T-helper 22 cell (primary cell): Measurements from ENCODE around the gene VCL.
"Not testable (repeated sequence)": the region's sequence is repeated elsewhere in the genome, so short reads cannot be mapped to it uniquely, and the experiment has no call there.

Experiments used
- DNase-seq: peaks from one replicate; pipeline ENCODE4 v3.0.0-alpha.2; 2020; ENCODE audit warnings: low read depth

Gene VCL

GRCh38 chr10:74006269-74006668 lies 8.4 kb downstream of the VCL start:
- DNase-seq = no peak

- no peak for DNase-seq
These were observed 10.4 kb downstream of the VCL start for GRCh38 chr10:74008212-74008731.

GRCh38 chr10:74011017-74011416 lies 13.1 kb downstream of the VCL start:
- no peak for DNase-seq

GRCh38 chr10:74011770-74012169 lies 13.9 kb downstream of the VCL start:
- no peak for DNase-seq

GRCh38 chr10:74012480-74012879 lies 14.6 kb downstream of the VCL start:
- DNase-seq = no peak

GRCh38 chr10:74013004-74013403 lies 15.1 kb downstream of the VCL start:
- no peak for DNase-seq

- not testable (repeated sequence) for DNase-seq
These were observed 16.7 kb downstream of the VCL start for GRCh38 chr10:74014574-74014973.

GRCh38 chr10:74018241-74018640 lies 20.3 kb downstream of the VCL start:
- no peak for DNase-seq

- no peak for DNase-seq
These were observed 23.5 kb downstream of the VCL start for GRCh38 chr10:74021248-74022055.

- no peak for DNase-seq
These were observed 25.2 kb downstream of the VCL start for GRCh38 chr10:74022926-74023629.

GRCh38 chr10:74024600-74024999 lies 26.7 kb downstream of the VCL start:
- no peak for DNase-seq

- DNase-seq = no peak
These were observed 27.6 kb downstream of the VCL start for GRCh38 chr10:74025380-74025978.

- no peak for DNase-seq
These were observed 28.6 kb downstream of the VCL start for GRCh38 chr10:74026428-74027015.

GRCh38 chr10:74027702-74028101 lies 29.8 kb downstream of the VCL start:
- no peak for DNase-seq

- DNase-seq = no peak
These were observed 32.0 kb downstream of the VCL start for GRCh38 chr10:74029943-74030342.

- not testable (repeated sequence) for DNase-seq
These were observed 34.3 kb downstream of the VCL start for GRCh38 chr10:74032208-74032607.

- DNase-seq = no peak
These were observed 35.2 kb downstream of the VCL start for GRCh38 chr10:74032900-74033655.

- DNase-seq = no peak
These were observed 35.8 kb downstream of the VCL start for GRCh38 chr10:74033702-74034101.

GRCh38 chr10:74034301-74034700 lies 36.4 kb downstream of the VCL start:
- DNase-seq = no peak

- no peak for DNase-seq
These were observed 37.4 kb downstream of the VCL start for GRCh38 chr10:74035303-74035702.

- no peak for DNase-seq
These were observed 38.6 kb downstream of the VCL start for GRCh38 chr10:74036474-74036873.
